Measurements from ENCODE around the gene ATP11B.

GRCh38 chr3:182811269-182811596 is 17.9 kb downstream of the ATP11B start:
- TF ChIP-seq RAD21 (IDR thresholded peaks at IDR 0.05; ENCODE audit: low read depth) = no peak
- TF ChIP-seq EP300 (IDR thresholded peaks at IDR 0.05; ENCODE audit: borderline replicate concordance) = no peak
- no peak for TF ChIP-seq ZBTB7A (IDR thresholded peaks at IDR 0.05; ENCODE audit: low read depth)
